MV-4-11 (cell line): Measurements from ENCODE around the gene APCDD1L.
A peak's percentile ranks its signal among the peaks of the same experiment; 100 is the strongest.

ENCODE experiments used
- DNase-seq: peaks from one replicate; lab custom pipeline; 2025; lab: John Stamatoyannopoulos, UW

Gene APCDD1L

DNA sequence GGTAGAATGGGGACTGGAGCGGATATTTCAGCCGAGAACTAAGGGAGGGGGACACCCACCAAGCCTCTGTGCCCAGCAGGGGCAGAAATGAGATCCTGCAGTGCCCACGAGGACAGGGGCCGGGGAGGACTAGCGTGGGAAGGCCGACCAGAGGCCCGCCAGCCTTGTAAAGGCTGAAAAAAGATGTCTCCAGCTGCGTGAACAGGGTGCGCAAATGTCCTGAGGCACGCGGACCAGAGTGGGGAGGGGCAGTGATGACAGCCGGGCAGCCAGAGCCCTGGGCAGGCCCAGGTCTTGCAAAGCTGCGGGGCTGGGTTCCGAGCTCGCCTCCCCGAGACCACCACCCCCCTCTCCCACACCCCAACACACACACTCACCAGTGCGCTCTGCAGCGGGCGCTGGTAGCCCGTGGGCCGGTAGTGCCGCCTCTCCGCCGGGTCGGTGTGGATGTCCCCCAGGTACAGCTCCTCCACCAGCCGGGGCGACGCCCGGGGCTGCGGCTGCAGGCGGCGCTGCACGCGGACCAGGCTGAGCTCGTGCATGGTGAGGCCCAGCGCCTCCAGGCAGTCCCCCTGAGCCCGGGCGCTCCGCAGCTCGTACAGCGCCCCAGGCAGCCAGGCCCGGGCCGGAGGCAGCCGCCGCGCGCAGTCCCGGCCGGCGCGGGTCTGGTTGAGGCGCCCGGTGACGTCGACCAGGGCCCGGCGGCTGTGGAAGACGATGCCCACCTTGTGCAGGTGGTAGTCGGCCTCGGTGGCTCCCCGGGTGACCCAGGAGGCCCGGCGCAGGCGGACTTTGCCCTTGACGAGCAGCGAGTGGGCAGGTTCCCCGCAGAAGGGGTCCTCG lies 48.2 kb downstream of the APCDD1L start:
- DNase-seq, result no peak

DNA sequence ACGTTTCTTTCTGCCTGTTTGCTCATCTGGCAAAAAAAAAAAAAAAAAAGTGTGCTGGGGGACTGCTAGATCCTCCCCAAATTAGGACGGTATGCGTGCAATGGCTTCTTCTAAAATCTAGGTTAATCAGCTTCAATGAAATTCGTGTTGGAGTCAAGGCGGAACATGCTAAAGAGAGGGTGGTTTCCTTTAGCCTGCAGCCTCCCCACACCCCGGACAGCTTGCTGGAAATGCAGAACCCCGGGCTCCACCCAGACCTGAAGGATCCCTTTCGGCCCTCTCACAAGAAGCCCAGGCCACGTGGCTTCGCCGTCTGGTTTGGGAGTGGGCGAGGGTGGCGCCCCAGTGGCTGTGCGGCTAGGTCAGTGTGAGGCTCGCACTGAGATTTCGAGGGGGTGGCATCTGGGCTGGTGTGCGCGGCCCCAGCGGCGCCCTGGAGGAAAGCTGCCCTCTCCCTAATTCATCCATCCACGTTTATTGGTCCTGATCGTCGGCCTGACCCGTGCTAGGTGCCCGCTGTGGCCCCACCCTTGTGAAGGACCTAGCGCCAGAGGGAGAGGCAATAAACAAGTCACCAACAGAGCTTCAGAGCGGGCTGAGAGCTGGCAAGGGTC lies 49.0 kb downstream of the APCDD1L start:
- DNase-seq, result no peak

DNA sequence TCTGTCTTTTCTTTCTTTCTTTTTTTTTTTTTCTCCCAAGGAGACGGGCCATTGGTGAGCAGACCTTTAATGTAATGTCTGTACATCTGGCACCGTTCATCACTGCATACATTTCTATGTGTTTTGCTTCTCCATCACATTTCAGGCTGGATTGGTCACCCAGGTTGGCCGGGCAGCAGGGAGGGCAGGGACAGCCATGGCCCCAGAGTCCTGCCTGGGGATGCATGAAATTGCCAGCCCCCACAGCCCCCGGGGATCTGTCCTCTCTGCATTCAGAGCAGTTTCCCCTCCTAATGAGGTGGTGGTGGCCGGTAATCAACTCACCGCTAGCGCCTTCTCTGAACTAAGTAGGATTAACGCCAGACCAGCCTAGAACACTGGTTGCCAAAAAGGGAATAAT lies 50.4 kb downstream of the APCDD1L start:
- DNase-seq, result no peak

DNA sequence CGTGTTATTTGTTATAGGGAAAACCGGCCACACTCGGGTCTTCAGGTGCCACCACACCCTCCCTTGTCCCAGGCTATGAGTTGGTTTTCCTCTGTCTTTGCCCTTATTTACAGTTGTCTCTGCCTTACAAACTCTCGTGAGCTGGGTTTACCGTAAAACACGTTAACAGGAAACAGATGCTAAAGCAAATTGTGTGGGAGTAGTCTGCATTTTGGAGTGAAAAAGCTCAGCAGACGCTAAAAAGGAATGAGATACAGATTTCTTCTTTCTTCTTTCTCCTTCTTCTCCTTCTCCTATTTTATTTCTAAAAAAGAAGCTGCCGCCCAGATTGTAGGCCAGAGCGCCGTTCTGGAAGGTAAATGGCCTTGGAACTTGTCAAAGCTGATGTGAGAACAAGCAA lies 51.9 kb downstream of the APCDD1L start:
- DNase-seq, result peak; percentile 17

DNA sequence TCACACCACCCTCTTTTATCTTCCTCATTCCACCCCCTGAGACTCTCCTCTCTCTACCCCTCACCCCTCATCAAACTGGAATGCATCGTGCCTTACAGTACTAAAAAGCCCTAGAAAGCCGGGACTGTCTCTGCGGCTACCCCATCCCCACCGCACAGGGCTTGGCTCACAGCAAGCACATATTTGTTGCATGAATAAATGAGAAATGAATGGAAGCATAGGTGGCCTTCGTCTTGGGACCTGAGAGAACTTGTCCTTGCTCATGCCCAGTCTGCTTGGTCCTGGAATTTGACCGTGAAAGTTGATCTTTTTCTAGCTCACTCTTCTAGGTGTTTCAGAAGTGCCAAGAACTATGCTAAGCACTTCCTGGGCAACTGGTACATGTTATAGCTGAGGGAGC lies 53.3 kb downstream of the APCDD1L start:
- no peak for DNase-seq

DNA sequence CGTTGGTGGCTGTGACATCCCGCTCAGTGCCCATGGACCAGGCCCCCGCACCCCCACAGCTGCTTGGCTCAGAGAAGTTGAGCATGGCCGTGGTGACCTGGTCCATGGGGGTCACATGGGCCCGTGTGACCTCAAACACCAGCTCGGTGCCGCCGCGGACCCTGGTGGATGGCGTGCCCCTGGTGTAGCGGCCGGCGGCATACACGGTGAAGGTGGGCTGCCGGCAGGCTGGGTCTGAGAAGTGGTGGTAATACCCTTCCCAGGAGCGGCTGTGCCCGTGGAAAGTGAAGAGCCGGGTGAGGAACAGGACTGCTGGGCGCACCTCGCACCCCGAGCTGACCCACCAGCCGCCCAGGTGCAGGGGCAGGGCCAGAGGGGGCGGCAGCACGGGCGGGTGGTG lies 54.1 kb downstream of the APCDD1L start:
- no peak for DNase-seq

DNA sequence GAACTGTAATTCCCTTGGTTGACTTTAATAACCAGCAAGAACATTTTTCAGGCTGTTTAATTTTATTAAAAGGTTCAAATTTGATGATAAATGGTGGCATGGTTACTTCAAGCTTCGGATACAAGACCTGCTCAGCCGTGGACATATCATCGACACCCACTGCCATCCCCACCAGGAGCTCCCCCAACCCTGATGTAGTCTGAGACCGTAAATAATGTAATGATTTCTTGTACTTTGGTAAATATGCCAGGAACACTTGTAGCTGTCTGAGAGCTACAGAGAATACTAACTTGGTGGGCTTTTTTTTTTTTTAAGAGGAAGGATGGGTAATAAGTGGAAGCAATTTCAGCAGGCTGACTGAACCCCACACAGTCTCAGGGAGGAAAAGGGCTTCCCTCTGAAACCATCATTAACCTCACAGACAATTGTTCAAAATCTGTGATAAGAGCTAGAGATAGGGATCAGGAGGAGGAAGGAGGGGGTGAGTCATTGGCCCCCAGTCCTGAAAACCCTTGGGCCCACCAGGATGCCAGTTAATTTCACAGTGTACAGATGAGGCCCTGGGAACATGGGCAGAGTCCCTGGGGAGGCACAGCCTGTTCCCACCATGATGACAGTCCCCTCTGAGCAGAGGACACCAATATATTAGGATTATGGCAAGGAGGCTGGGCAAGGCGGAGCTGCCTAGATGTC lies 56.0 kb downstream of the APCDD1L start:
- peak; percentile 11 for DNase-seq

DNA sequence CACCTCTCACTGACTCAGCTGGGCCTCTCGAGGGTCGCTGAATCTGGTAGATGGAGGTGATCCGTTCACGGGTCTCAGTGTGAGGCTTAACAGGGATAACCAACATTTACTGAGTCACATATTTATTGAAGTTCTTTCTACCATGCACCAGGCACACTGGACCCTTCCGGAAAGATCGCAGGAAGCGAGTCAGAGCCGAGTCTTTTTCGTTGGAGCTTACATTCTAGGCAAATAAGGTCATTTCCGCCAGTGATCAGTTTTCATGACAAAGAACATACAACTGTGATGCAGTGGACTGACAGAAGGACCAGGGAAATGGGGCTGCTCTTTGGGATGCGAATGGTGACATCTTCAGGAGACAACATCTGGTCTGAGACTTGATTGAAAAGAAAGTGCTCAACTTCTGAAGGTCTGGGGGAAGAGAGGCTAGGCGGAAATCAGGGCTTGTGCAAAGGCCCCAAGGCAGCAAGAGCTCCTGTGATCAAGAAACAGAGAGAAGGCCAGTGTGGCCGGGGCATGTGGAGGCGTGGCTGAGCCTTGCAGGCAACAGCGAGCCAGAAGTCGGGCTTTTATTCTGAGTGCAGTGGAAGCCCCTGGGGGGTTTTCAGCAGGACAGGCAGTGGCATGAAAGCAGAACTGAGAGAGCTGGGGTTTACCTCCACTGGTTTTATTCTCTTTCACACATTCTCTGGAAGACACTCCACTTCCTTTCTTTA lies 56.7 kb downstream of the APCDD1L start:
- DNase-seq, result peak; percentile 93

DNA sequence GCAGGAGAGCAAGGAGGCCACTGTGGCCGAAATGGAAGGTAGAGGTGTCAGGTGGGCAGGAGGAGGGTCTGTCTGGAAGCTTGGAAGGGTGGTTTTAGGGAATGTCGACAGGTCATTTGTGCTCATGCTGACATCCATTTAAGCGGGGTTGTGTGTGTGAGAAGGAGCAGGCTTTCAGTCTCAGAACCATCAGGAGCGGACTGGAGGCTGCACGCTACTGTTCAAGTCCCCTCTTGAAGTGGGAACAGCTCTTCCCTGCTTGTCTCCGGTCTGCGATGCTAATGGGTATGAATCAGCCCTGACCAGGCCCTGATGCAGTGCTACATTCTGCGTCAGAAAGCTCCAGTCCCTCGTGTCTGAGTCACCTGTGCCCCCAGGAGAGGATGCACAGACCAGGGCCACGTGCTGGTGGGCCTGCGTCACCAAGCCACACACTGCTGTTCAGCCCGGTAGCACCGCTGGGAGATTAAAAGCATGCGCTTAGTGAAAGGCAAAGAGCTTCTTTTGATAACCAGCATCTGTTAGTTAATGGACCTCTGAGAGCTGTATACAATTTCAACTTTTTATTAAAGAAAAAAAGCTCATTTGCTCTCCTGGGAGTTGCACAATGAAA lies 58.0 kb downstream of the APCDD1L start:
- DNase-seq, result no peak

DNA sequence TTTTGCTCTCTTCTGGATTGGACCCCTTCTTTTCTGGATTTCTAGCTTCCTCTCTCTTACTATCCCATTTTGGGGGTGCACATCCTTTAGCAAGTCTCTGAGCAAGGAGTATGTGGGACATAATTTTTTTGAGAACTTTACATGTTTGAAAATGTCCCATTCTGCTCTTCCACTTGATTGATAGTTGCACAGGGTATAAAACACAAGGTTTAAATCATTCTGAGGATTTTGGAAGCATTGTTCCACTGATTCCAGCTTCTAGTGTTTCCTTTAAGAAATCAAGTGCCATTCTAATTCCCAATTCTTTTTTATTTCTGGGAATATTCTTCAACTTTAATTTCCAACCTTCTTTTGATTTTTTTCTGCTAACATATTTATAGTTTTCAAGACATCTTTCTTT lies 60.7 kb downstream of the APCDD1L start:
- no peak for DNase-seq

DNA sequence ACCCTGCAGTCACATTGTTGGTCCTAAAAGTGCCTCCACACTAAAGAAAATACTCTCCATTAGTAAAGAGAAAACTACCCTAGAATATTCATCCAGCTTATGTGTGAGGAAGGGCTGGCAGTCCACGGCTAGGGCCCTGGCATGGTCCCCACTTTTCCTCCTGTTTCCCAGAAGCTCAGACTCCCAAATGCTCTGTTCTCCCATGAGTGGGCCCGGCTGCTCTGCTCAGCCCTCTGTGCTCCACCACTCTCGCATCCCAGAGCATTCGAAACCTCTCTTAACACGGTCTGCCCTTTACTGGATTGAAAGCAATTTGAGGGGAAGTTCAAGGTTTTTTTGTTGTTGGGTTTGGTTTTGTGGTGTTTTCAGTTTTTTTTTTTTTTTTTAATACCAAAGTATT lies 61.8 kb downstream of the APCDD1L start:
- peak; percentile 30 for DNase-seq

DNA sequence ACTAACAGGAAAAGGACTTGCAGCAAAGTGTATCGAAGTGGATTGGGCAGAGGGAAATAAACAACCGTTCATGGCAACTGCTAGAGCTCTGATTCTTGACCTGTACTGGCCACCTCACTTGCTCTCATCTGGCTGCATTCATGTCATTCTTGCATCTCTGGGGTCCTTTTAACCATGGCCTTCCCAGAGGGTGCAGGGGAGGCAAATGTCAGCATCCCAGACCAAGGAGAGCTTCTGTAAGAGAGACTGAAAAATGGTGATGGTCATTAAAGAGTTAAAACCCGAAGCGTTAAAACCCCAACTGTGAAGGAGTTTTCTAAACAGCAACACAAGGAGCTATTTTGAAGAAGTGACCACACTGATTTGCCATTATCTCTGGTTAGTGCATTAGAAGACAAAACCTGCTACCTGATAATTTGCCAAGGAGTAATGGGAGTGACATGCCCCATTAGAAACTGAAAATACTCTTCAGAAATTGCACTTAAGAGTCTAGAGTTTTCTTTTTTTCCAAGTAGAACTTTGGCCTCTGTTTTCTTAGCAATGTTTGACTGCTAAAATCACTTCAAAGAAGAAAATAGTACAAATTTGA lies 62.4 kb downstream of the APCDD1L start:
- no peak for DNase-seq

DNA sequence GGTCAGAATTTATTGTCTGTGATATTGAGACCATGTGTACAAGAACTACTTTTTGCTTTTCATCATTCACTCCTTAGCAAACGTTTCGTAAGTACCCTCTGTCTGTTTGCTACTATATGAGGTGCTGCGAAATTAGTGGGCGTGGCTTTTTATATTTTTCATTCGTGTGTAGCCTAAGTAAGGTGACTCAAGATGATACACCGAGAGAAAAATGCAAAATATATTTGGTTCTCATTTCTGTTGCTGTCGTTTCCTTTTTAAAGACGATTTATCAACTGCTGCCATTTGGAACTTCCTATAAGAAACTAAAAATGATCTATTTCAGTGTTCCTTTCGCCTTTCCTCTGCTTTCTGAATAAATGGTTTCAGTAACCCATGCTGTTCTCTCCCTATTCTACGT lies 64.9 kb downstream of the APCDD1L start:
- DNase-seq, result peak; percentile 58

DNA sequence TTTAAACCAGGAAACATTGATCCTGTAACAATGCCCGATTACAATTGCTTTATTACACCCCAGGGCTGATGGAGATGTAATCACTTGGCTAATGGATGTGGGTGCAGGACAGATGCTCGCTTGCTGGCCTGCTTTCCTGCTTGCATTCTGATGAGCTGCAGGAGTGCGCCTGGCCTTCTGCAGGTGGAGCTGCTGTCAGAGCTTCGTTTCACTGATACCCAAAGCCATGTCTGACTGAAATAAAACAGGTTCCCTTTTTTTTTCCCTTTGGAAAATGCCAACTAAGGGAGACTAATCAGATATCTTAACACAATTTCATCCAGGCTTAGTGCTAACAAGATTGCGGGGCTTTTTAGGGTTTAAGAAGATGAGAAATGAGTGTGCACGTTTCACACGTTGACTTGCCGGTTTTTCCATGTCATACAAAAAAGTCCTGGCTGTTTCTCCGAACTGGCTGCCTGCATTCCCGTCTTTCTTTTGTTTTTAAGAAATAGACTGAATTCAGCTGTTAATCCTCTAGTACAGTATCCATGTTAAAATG lies 65.4 kb downstream of the APCDD1L start:
- DNase-seq, result no peak

DNA sequence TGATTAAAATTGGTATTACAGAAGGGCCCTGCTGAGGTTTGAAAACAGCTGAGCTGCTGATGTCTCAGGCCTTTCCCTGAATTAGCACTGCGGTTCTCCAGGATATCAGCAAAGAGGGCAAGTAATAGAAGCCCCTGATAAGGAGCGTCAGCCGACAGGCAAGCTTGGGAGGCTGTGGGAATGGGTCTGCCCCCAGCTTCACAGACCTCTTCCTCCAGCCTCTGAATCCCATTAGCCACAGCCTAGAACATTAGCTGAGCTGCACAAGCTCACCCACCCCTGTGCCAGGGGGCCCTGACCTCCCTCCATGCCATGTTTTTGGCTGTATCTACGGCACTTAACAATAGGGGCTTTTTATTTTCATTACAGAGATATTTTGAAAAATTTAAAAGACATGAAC lies 66.2 kb downstream of the APCDD1L start:
- DNase-seq, result no peak

DNA sequence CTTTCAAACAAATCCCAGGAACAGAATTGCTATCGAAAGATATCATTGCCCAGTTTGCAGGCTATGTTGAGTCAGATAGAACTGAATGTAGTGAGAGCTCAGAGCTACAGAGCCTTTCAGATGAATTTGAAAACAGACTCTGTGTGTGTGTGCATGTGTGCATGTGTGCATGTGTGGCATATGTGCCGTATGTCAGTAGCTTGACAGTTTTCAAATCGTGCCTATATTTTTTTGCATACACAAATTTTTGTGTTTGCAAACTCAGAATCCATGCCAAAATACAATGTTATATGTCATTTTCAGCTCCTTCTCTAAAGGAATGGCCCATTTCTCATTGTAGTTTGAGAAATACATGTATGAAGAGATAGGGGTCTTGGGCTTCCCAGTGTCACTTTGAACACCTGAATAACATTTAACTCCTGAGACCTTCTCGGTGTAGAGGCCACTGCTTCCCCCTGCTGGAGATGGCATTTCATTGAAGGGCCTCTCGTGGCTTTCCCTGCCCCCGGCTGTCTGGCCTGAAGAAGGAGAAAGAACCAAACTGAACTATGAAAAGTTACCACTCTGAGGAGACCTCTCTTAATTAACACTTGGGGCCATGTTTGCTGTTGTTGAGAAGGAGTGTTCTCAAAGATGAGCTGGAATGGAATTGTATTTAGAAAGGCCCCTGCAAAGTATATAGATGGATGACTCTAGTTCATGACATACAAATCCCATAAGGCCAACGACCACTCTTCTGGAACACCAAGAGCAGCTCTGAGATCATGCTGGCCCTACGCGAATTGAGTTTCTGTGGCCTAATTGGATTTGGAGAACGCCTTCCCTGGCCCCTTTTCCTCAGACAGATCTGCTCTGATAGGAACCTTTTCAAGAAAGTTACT lies 67.4 kb downstream of the APCDD1L start:
- peak; percentile 11 for DNase-seq

DNA sequence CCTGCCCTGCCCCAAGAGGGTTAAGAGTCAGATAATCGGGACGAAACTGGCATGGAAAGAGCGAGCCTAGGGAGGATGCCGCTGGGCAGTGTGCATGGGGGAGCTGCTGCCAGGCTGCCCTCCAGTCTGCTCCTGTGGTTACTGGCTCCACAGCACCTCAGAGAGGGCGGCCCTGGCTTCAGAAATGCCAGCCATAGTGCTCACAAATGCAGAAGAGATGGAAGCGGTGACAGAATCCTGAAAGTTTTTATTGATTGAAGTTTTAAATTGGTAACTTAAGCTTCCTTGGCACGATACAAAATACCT lies 68.3 kb downstream of the APCDD1L start:
- DNase-seq, result no peak

DNA sequence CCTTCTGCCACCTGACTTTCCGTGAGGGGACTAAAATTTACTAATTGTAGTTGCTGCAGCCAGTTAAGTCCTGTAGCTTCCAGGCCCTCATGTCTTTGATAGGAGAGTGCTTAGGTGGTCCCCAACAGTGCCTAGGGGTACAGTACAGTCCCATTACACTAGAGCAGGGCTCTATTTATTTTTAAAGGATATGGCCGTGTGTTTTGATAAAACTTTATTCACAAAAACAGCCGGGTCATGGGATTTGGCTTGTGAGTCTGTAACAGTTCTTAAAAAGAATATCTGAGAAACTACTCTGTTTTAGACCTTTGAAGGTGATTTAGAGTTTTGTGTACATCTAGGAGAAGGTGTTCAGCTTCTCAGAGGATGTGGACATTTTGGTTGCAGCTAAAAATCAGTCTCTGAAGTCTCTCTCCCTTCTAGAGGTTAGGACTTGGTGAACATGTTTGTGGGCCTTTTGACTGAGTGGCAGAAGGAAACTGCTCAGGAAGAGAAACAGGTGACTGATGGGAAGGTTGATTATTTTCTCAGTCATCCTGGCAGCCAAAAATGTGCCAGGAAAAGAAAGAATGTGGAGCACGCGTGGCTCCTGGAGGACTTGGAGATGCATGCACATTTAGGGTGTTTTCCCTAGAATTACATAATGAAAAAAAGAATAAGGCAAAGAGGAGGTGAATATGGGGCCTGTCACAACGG lies 68.8 kb downstream of the APCDD1L start:
- no peak for DNase-seq

DNA sequence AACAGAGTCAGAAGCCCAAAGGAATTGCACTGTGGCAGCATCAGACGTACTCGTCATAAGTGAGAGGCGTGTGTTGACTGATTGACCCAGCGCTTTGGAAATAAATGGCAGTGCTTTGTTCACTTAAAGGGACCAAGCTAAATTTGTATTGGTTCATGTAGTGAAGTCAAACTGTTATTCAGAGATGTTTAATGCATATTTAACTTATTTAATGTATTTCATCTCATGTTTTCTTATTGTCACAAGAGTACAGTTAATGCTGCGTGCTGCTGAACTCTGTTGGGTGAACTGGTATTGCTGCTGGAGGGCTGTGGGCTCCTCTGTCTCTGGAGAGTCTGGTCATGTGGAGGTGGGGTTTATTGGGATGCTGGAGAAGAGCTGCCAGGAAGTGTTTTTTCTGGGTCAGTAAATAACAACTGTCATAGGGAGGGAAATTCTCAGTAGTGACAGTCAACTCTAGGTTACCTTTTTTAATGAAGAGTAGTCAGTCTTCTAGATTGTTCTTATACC lies 70.4 kb downstream of the APCDD1L start:
- DNase-seq, result no peak

DNA sequence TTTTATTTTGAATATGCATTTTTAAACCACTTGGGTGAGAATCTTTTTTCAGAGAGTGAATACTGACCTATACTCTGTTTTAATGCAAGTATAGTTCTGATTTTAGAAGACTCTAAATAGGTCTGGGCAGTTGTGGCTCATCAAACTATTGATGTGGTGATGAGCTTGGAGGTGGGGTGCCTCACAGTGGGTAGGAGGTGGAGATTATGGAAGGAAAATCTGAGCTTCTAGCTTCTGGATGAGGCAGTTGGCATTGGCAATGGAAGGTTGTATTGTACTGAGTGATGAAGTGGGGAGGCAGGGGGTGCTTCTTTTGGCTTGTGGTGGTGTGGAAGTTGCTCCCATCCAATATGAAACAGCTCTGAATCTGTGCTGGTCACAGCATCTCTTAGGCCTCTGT lies 73.5 kb downstream of the APCDD1L start:
- DNase-seq, result no peak
